Measurements from ENCODE around the gene IL1RAPL2. TPM values are rescaled to one million over a fixed set of nuclear protein-coding genes. Genes with fewer than 3 reads are reported as not detected.

The IL1RAPL2 gene
- total RNA-seq, 1 donor from 2014 or later: not detected

GRCh38 chrX:104806346-104806745, 240.3 kb downstream of the IL1RAPL2 start:
- no peak for FAIRE-seq
- no peak for TF ChIP-seq CTCF (IDR thresholded peaks at IDR 0.05; ENCODE audit: insufficient read depth, low read length, severe bottlenecking)
- DNase-seq (ENCODE audit: low read depth): no peak
- Histone ChIP-seq H3K36me3 (ENCODE audit: control insufficient read depth, insufficient read depth, low read length) (no peaks in the 10 kb centered on the region), H3K27me3 (ENCODE audit: control insufficient read depth, insufficient read depth, low read length) (no peaks in the 10 kb centered on the region), H3K4me3 (ENCODE audit: low read depth, low read length) (no peak overlapping the region)

- Histone ChIP-seq H3K36me3 (ENCODE audit: control insufficient read depth, insufficient read depth, low read length) (no peaks in the 10 kb centered on the region), H3K4me3 (ENCODE audit: low read depth, low read length) (no peak overlapping the region), H3K27me3 (ENCODE audit: control insufficient read depth, insufficient read depth, low read length) (no peaks in the 10 kb centered on the region)
- DNase-seq (ENCODE audit: low read depth): no peak
- FAIRE-seq: no peak
- no peak for TF ChIP-seq CTCF (IDR thresholded peaks at IDR 0.05; ENCODE audit: insufficient read depth, low read length, severe bottlenecking)
Observed at GRCh38 chrX:104833401-104833800, 267.4 kb downstream of the IL1RAPL2 start.

GRCh38 chrX:104842646-104843045, 276.6 kb downstream of the IL1RAPL2 start:
- Histone ChIP-seq H3K27me3 (ENCODE audit: control insufficient read depth, insufficient read depth, low read length) (no peaks in the 10 kb centered on the region), H3K4me3 (ENCODE audit: low read depth, low read length) (no peak overlapping the region), H3K36me3 (ENCODE audit: control insufficient read depth, insufficient read depth, low read length) (no peaks in the 10 kb centered on the region)
- FAIRE-seq: no peak
- TF ChIP-seq CTCF (IDR thresholded peaks at IDR 0.05; ENCODE audit: insufficient read depth, low read length, severe bottlenecking): no peak
- DNase-seq (ENCODE audit: low read depth): no peak

- no peaks in the 10 kb centered on the region for H3K36me3 ChIP-seq (ENCODE audit: control insufficient read depth, insufficient read depth, low read length)
- FAIRE-seq (no peak), DNase-seq (ENCODE audit: low read depth) (no peak)
- no peak overlapping the region for H3K4me3 ChIP-seq (ENCODE audit: low read depth, low read length)
- TF ChIP-seq CTCF (IDR thresholded peaks at IDR 0.05; ENCODE audit: insufficient read depth, low read length, severe bottlenecking): no peak
- H3K27me3 ChIP-seq (ENCODE audit: control insufficient read depth, insufficient read depth, low read length): no peaks in the 10 kb centered on the region
Observed at GRCh38 chrX:104852241-104852640, 286.2 kb downstream of the IL1RAPL2 start.

- FAIRE-seq: no peak
- H3K4me3 ChIP-seq (ENCODE audit: low read depth, low read length): no peak overlapping the region
Observed at GRCh38 chrX:104854188-104854587, 288.2 kb downstream of the IL1RAPL2 start.

More at GRCh38 chrX:104854188-104854587, 288.2 kb downstream of the IL1RAPL2 start:
- DNase-seq (ENCODE audit: low read depth): peak; percentile 12
- Histone ChIP-seq H3K36me3 (ENCODE audit: control insufficient read depth, insufficient read depth, low read length) (no peaks in the 10 kb centered on the region), H3K27me3 (ENCODE audit: control insufficient read depth, insufficient read depth, low read length) (no peaks in the 10 kb centered on the region)
- TF ChIP-seq CTCF (IDR thresholded peaks at IDR 0.05; ENCODE audit: insufficient read depth, low read length, severe bottlenecking): no peak
